MM.1S (cell line): ENCODE measurements around the gene AHRR.

Experiments used
- CTCF ChIP-seq: fragments of 300-600 bp; sonication (generic); IDR thresholded peaks from 2 replicates; pipeline ENCODE4 v1.5.1; 2016; ENCODE audit warnings: antibody characterized with exemption, low read length, mixed read lengths
- EZH2 ChIP-seq: fragments of 300-600 bp; sonication (generic); optimal IDR thresholded peaks from 2 replicates; pipeline ENCODE3; 2017; ENCODE audit warnings: low read depth, mild to moderate bottlenecking, antibody characterized with exemption, low read length, mixed read lengths

- TF ChIP-seq CTCF (no peak), EZH2 (no peak)
These were observed 69.3 kb downstream of the AHRR start for GRCh38 chr5:390623-391491.
